PC-3 (cell line): Measurements from ENCODE around the gene COL13A1. TPM values are rescaled to one million over a fixed set of nuclear protein-coding genes. Genes with fewer than 3 reads are reported as not detected.

Source experiments
- ATAC-seq: fragments of 200-7000 bp; cut with Tn5 transposase; 2 replicates; pipeline ENCODE4 v1.9.1; 2020; ENCODE audit warnings: mild to moderate bottlenecking, moderate library complexity
- BruUV-seq: library from RNA; stranded (reverse); fragments of 400-500 nt; replicated peaks from 2 replicates; lab custom pipeline; 2021; lab: Mats Ljungman, UMichigan
- CTCF ChIA-PET: fragments of 300-600 bp; sonication (Branson Sonifier 250); formaldehyde crosslinking; loops from one replicate; lab custom pipeline; 2022; ENCODE audit warnings: antibody characterized with exemption; lab: Charles Lee
- POLR2A ChIA-PET: fragments of 300-600 bp; sonication (Branson Sonifier 250); formaldehyde crosslinking; loops from one replicate; lab custom pipeline; 2022; ENCODE audit warnings: antibody characterized with exemption; ENCODE audit not compliant: unreplicated experiment; lab: Charles Lee
- DNase-seq: peaks from one replicate; pipeline ENCODE4 v3.0.0-alpha.2; 2015
- H2AFZ ChIP-seq: fragments of 300-600 bp; sonication (generic); 2 replicates; pipeline ENCODE4 v1.6.0; 2016; ENCODE audit warnings: antibody characterized with exemption, low read length
- H3F3A ChIP-seq: fragments of 300-600 bp; sonication (generic); one replicate; pipeline ENCODE4 v1.6.0; 2017; ENCODE audit warnings: antibody characterized with exemption, low read length, control low read depth, mild to moderate bottlenecking; ENCODE audit not compliant: unreplicated experiment
- H3K27ac ChIP-seq: fragments of 300-600 bp; sonication (generic); 2 replicates; pipeline ENCODE4 v1.5.1; 2016; ENCODE audit warnings: mild to moderate bottlenecking, low read length
- H3K27me3 ChIP-seq: fragments of 300-600 bp; sonication (generic); 2 replicates; pipeline ENCODE4 v1.6.1; 2016; ENCODE audit warnings: low read length, mixed read lengths
- H3K36me3 ChIP-seq: fragments of 300-600 bp; sonication (generic); 2 replicates; pipeline ENCODE4 v1.6.1; 2016; ENCODE audit warnings: low read depth, mixed run types, low read length, mixed read lengths
- H3K4me1 ChIP-seq: fragments of 300-600 bp; sonication (generic); 2 replicates; pipeline ENCODE4 v1.5.1; 2016; ENCODE audit warnings: low read length; ENCODE audit not compliant: insufficient read depth
- H3K4me2 ChIP-seq: fragments of 300-600 bp; sonication (generic); 2 replicates; pipeline ENCODE4 v1.6.0; 2016; ENCODE audit warnings: low read length
- H3K4me3 ChIP-seq: fragments of 300-600 bp; sonication (generic); 2 replicates; pipeline ENCODE4 v1.5.1; 2016; ENCODE audit warnings: mild to moderate bottlenecking, low read length, mixed read lengths
- H3K79me2 ChIP-seq: fragments of 300-600 bp; sonication (generic); 2 replicates; pipeline ENCODE4 v1.6.1; 2017; ENCODE audit warnings: low read length, mixed read lengths
- H3K9ac ChIP-seq: fragments of 300-600 bp; sonication (generic); 2 replicates; pipeline ENCODE4 v1.6.0; 2016; ENCODE audit warnings: mild to moderate bottlenecking, low read length
- H3K9me2 ChIP-seq: fragments of 300-600 bp; sonication (generic); replicated peaks from 2 replicates; pipeline ENCODE4 v1.6.1; 2016; ENCODE audit warnings: mixed run types, low read length, mixed read lengths
- H3K9me3 ChIP-seq: fragments of 300-600 bp; sonication (generic); 2 replicates; pipeline ENCODE4 v1.6.1; 2016; ENCODE audit warnings: low read length, mixed read lengths
- H4K20me1 ChIP-seq: fragments of 300-600 bp; sonication (generic); 2 replicates; pipeline ENCODE4 v1.6.1; 2016; ENCODE audit warnings: low read length, mixed read lengths
- EZH2 ChIP-seq: fragments of 300-600 bp; sonication (generic); IDR thresholded peaks from one replicate; pipeline ENCODE4 v1.6.1; 2017; ENCODE audit warnings: antibody characterized with exemption, mild to moderate bottlenecking, low read length; ENCODE audit not compliant: unreplicated experiment
- EZH2phosphoT487 ChIP-seq: fragments of 300-600 bp; sonication (generic); IDR thresholded peaks from 2 replicates; pipeline ENCODE4 v1.6.1; 2018; ENCODE audit warnings: mild to moderate bottlenecking, antibody characterized with exemption, low read length, borderline replicate concordance
- intact Hi-C: fragments of 100-400 bp; cut with micrococcal nuclease; formaldehyde crosslinking; loops from 2 replicates; pipeline ENCODE4 v1.9.0; 2023
- total RNA-seq: library from RNA; depleted of rRNA; stranded (reverse); fragments of >200 nt; gene quantifications from 2 replicates; pipeline ENCODE4 v1.2.3, GENCODE V29; 2014; rRNA removed
- TF ChIP-seq, protein P1 (sequence below): fragments of 300-600 bp; sonication (generic); conservative IDR thresholded peaks from 2 replicates; pipeline ENCODE4 v1.5.1; 2017; ENCODE audit warnings: antibody characterized with exemption, low read depth, mild to moderate bottlenecking, low read length

COL13A1 gene
- total RNA-seq, 1 experiment from 2014 or later = 201 TPM

DNA sequence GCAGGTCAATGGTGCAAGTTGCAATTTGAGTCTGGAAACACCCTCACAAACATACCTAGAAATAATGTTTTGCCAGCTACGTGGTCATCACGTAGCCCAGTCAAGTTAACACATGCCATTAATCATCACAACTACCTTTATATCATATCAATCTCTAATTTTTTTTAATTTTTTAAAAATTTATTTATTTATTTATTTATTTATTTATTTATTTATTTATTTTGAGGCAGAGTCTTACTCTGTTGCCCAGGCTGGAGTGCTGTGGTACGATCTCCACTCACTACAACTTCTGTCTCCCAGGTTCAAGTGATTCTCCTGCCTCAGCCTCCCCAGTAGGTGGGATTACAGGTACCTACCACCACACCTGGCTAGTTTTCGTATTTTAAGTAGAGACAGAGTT, 198.6 kb downstream of the COL13A1 start:
- no TSS peak for BruUV-seq
- CTCF ChIA-PET = no interaction called here
- POLR2A ChIA-PET = no interaction called here
- TF ChIP-seq EZH2phosphoT487 (no peak), EZH2 (no peak)
- TF ChIP-seq, protein P1, sequence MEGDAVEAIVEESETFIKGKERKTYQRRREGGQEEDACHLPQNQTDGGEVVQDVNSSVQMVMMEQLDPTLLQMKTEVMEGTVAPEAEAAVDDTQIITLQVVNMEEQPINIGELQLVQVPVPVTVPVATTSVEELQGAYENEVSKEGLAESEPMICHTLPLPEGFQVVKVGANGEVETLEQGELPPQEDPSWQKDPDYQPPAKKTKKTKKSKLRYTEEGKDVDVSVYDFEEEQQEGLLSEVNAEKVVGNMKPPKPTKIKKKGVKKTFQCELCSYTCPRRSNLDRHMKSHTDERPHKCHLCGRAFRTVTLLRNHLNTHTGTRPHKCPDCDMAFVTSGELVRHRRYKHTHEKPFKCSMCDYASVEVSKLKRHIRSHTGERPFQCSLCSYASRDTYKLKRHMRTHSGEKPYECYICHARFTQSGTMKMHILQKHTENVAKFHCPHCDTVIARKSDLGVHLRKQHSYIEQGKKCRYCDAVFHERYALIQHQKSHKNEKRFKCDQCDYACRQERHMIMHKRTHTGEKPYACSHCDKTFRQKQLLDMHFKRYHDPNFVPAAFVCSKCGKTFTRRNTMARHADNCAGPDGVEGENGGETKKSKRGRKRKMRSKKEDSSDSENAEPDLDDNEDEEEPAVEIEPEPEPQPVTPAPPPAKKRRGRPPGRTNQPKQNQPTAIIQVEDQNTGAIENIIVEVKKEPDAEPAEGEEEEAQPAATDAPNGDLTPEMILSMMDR = no peak
- Histone ChIP-seq H3K4me3 (no peak overlapping the region), H3K27me3 (peaks cover 75% of the 10 kb centered on the region), H2AFZ (no peak overlapping the region), H3K36me3 (no peaks in the 10 kb centered on the region), H3K9me3 (0 out of 2 replicates have a peak, but pooled peaks cover 3% of the 10 kb centered on the region), H3K9me2 (no peaks in the 10 kb centered on the region), H3F3A (no peaks in the 10 kb centered on the region), H3K9ac (no peak overlapping the region), H3K27ac (no peak overlapping the region), H3K4me1 (no peaks in the 10 kb centered on the region), H3K79me2 (no peaks in the 10 kb centered on the region), H4K20me1 (no peaks in the 10 kb centered on the region), H3K4me2 (no peak overlapping the region)
- no peak for ATAC-seq
- no peak for DNase-seq
- intact Hi-C loops = no loop called here

DNA sequence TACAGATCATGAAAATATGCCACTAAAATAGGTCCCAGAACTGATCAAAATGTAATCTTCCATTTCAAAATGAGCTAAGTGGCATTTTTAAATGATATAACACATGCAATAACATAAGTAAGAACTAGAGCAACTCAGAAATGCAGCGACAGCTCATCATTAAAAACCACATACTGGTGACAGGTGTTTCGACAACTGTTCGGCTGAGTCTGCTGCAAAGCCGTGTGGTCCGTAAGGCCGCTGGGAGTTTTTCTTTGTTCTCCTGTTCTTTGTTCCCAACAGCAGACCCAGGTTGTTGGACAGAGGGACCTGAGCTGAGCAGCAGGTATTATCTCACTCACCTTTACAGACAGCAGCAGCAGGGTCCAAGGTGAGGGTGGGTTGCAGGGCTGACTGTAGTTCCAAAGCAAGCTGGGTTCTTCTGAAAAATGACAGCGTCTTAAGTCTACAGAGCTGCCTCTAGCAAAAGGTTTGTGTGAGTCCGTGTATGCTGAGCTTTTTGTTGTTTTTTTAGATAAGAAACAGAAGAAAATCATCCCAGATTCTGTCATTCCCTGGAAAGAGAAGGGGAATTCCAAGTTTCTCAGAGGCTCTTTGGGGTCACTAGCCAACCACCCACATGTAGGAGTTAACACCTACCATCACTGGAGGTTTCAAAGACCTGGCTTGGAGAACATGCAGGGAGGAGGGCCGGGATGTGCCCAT, 205.6 kb downstream of the COL13A1 start:
- no TSS peak for BruUV-seq
- CTCF ChIA-PET = interaction anchor here (0.6 kb wide), 1 partner anchor 214 kb away, joined by 3 read pairs; no protein-coding TSS in a partner anchor

More for the DNA sequence above, 205.6 kb downstream of the COL13A1 start:
- DNase-seq = no peak
- Histone ChIP-seq H3K27me3 (peaks cover 85% of the 10 kb centered on the region), H3K4me2 (no peak overlapping the region), H3K79me2 (no peaks in the 10 kb centered on the region), H2AFZ (no peak overlapping the region), H3K4me1 (no peaks in the 10 kb centered on the region), H3K9me2 (no peaks in the 10 kb centered on the region), H3K9me3 (0 out of 2 replicates have a peak, but pooled peaks cover 3% of the 10 kb centered on the region), H3K4me3 (no peak overlapping the region), H3K9ac (no peak overlapping the region), H3F3A (no peaks in the 10 kb centered on the region), H3K36me3 (no peaks in the 10 kb centered on the region), H4K20me1 (no peaks in the 10 kb centered on the region), H3K27ac (no peak overlapping the region)
- TF ChIP-seq EZH2phosphoT487 (no peak), EZH2 (no peak)
- TF ChIP-seq, protein P1 = no peak
- intact Hi-C loops = no loop called here
- POLR2A ChIA-PET = no interaction called here
- no peak for ATAC-seq

Other genes with a start within 250 kb of the COL13A1 start
- gene NEUROG3, start 228.5 kb upstream of the COL13A1 start, total RNA-seq = not detected in 2 replicates
- 37.5 and 45.4 TPM in 2 replicates for gene FAM241B, start 171.7 kb upstream of the COL13A1 start, total RNA-seq